GM18861 (cell line): Measurements from ENCODE around the gene GSK3A.
A peak's percentile ranks its signal among the peaks of the same experiment; 100 is the strongest.
"Not testable (repeated sequence)": the region's sequence is repeated elsewhere in the genome, so short reads cannot be mapped to it uniquely, and the experiment has no call there.

Source experiments
- ATAC-seq: cut with Tn5 transposase; IDR thresholded peaks from one replicate; pipeline ENCODE4 v1.9.1; 2021; ENCODE audit not compliant: unreplicated experiment

Gene GSK3A

DNA sequence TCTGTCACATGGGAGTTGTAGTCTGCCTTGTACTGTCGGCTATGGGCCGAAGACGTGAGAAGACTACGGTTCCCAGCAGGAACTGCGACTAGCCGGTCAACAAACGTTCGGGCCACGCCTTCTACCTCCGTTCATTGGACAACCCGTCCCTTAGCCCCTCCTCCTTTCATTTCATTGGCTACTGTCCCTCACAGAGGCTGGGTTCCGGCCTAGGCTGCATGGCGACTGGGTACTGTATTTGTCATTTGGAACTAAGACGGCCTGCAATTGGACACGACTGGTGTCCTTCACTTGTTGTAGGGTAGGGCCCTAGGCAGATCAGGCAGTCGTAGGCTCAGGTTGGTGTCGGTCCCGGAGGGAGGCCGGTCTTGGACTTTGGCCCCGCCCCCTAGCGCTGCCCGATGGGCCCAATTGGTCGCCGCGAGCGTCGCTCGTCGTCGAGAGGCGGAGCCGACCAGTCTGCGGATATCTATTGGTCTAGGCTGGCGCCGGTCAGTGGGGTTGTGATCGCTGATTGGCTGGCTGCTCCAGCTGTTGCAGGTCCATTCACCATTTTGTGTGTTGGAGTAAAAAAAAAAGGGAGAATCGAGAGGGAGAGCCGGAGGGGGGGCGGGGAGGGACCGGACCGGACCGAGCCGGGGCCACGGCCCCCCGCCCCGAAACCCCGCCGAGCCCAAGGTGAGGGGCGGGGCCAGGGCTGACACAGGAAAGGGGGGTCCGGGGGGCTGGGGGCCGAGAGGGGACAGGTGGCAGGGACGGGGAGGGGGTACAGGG is 26.5 kb upstream of the GSK3A start, which contains the start of gene CIC:
Gene CIC (plus strand): TSS at position 549 of the 774 bp plus-strand sequence. CDS start 2,532 bp downstream, outside the sequence.
- peak; percentile 68 for ATAC-seq

DNA sequence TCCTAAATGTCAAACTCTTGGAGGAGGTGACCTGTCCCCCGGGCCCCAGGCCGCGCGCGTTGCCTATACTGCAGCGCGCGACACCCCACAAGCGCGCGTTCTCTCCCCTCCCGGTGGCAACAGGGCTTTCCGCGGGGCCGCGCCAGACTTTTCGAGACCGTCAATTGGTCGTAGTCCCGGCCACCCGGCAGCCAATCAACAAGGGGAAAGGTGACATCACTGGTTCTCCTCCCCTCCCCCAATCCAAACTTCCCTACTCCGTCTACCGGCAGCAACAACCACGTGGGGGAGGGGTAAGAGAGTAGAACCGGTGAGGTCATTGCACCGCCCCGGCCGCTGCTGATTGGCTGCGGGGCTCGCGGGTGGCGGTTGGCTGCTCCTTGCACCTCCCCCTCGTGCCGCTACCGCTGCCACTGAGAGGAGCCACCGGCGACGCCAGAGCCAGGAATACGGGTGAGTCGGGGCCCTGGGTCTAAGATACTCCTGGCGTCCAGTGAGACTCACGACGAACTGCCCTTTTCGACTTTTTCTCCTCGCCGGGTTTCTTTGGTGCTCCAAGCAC is 25.8 kb upstream of the GSK3A start:
- peak; percentile 32 for ATAC-seq

DNA sequence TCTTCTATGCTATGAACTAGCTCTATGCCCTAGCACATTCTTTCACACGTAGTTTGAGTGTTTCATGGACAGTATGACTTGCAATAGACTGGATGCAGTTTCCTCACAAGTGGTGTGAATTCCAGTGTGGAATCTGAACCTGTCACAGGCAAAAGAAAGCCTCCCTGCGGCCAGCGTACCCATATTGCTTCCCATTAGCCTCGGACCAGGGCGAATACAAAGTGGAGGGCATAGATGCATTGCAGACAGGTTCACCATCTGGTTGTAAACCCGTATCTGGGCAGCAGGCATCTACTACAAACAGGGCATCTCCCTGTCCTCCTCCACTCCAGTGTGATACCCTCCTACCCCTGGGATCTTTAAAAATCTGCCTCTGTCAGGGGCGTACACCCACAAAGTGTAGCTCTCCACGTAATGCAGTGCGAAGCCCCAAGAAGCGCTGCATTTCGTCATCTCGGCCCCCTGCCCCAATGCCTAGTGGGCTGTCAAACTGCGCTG is 25.3 kb upstream of the GSK3A start:
- no peak for ATAC-seq

DNA sequence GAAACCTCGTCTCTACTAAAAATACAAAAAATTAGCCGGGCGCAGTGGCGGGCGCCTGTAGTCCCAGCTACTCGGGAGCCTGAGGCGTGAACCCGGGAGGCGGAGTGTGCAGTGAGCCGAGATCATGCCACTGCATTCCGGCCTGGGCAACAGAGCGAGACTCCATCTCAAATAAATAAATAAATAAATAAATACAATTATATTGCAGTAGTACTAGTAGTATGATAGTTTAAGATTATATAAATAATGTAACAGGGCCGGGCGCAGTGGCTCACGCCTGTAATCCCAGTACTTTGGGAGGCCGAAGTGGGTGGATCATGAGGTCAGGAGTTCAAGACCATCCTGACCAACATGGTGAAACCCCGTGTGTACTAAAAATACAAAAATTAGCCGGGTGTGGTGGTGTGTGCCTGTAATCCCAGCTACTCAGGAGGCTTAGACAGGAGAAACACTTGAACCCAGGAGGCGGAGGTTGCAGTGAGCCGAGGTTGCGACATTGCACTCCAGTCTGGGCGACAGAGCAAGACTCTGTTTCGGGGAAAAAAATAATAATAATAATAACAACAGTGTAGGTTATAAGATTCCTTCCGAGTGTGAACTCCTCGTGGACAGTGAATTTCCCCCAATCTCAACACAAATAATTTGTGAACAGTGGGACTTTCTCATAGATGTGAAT is 24.7 kb upstream of the GSK3A start:
- not testable (repeated sequence) for ATAC-seq

DNA sequence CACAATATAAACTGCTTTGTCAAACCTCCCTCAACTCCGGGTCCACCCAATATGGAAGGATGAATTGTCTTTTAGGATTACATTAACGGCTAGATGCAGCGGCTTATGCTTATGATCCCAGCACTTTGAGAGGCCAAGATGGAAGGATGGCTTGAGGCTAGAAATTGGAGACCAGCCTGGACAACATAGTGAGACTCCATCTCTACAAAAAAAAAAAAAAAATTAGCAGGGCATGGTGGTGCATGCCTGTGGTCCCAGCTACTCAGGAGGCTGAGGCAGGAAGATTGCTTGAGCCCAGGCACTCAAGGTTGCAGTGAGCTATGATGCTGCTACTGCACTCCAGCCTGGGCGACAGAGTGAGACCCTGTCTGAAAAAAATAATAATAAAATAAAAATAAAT is 23.7 kb upstream of the GSK3A start:
- not testable (repeated sequence) for ATAC-seq

DNA sequence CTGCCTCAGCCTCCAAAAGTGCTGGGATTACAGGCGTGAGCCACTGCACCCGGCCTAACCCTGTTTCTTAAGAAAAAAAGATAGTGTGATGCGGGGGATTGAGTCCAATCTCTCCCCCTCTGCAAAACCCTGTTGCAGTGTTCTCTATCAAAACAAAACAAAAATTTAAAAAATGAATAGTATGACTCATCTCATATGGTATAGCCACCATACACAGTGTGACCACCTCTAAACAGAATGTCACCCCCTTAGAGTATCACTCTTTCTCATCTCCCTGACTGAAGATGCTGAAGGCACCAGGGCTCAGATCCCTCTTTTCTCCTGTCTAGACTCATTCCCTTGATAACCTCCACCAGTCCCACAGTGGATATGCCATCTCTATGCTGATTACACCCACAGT is 19.4 kb upstream of the GSK3A start:
- ATAC-seq = no peak

DNA sequence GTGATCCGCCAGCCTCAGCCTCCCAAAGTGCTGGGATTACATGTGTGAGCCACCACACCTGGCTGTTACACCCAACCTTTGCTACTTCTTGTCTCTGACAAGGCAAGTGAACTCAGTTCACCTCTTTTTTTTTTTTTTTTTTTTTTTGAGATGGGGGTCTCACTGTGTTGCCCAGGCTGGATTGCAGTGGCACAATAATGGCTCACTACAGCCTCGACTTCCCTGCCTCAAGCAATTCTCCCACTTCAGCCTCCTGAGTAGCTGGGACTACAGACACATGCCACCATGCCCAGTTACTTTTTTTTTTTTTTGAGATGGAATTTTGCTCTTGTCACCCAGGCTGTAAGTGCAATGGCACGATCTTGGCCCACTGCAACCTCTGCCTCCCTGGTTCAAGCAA is 15.4 kb upstream of the GSK3A start:
- not testable (repeated sequence) for ATAC-seq

DNA sequence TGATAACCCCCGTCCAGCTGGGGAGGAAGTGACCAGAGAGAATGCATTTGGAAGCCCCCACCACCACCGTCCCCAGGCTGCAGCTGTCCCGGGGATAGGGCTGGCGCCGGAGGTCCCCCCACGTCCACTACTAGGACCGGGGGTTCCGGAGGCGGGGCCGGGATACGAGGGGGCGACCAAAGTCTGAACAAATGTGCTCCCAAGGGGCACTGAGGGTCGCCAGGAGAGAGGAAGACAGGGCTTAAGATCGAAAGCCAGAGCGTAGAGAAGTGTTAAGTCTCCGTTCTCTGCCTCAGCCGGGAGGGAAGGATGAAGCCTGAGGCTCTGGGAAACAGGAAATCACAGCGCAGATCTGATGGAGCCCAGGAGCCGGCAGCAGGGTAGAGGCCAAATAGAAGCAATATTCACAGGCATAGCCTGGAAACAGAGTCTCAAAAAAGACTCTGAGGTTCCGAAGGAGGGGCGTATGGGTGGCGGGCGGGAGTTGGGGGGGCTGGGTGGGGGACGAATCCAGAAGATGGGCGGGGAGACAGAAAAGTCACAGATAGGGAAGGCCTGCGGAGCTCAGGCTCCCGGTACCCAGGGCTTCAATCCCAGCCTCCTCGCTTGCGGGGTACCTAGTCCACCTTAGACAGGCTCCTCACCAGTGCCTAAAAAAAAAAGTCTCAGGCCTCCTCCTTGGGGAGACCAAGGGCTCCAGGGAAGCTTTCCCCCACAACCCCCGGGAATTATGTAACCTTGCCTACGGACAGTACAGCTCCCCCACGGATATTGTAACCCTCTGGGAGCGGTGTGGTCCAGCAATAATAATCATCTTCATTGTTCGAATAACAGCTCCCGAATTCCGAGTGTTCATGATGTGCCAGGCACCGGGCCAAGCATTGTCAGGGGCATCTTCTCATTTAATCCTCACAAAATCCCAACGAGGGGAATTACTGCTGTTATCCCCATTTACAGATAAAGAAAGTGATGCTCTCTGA is 13.7 kb upstream of the GSK3A start:
- no peak for ATAC-seq

DNA sequence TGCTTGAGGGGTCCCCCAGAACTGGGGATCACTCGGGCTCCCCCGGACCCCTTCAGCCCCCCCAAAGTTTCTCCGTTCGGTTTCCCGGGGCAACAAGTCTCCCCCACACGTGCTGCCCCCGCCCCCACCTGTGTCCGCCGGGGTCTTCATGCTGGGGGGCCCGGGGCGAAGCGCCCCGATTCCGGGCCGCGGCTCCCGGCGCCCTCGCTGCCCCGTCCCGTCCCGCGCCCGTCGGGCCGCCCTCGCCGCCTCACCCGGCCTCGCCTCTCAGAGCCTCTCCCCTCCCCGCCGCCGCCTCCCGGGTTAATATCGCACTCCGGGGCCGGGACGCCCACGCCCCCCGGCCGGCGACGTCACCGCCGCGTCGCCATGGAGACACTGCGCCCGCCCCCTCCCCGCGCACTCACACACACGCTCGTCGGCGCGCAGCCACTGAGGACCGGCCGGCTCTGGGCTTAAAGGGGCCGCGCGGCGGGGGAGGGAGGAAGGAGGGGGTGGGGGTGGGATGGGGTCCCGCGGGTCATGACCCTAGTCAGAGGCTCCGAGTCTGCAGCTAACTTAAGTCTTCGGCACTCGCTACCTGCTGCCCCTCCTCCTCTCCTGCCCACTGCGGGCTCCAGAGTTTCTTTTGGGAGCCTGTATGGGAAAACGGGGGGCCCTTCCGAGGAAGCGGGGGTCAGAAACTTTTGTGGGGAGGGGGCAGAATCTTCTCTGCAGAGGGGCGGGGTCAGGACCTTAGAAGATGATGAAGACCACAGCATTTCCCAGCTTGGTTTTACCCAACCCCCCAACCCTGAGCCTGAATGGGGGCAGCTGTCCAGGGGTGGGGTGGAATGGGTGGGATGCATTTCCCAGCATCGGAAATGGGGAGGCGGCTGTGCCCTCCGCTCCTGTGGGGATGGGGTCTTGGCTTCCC is 12.7 kb upstream of the GSK3A start, which contains the start of gene ERF:
Gene ERF (minus strand): TSS at position 279 of the 916 bp plus-strand sequence. CDS start 129 bp downstream, at position 150.
- peak; percentile 42 for ATAC-seq

DNA sequence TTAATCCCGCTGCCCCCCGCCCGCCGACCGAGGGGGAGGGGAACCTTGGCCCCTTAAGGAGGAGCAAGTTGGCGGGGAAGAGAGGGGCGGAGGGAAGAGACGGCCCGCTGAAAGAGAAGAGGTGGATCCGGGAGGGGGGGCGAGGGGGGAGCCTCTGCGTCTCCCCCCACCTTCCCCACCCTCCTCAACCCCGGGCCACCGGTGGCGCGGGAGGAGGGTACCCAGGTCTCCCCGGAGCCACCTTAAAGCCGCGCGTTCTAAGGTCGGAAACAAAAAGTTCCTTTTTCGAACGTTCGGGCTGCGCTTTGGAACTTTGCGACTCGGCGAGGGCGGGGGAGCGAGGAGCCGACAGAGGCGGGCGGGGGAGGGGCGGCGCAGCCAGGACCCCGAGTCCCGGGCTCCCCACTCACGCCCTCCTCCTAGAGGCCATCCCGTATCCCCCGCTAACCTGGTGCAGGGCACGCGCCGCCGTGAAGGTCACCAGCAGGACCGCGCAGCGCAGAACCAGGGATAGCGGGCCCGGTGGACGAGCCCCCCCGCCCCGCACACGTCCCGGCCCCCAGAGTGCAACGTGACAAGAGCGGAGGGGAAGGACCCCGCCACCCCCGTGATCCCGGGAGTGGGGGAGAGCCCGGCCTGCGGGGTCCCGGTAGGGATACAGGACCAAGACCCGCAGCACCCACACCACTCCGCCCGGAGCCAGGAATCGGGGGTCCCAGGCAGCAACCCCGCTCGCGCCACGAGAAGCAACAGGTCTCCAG is 11.9 kb upstream of the GSK3A start:
- peak; percentile 34 for ATAC-seq

DNA sequence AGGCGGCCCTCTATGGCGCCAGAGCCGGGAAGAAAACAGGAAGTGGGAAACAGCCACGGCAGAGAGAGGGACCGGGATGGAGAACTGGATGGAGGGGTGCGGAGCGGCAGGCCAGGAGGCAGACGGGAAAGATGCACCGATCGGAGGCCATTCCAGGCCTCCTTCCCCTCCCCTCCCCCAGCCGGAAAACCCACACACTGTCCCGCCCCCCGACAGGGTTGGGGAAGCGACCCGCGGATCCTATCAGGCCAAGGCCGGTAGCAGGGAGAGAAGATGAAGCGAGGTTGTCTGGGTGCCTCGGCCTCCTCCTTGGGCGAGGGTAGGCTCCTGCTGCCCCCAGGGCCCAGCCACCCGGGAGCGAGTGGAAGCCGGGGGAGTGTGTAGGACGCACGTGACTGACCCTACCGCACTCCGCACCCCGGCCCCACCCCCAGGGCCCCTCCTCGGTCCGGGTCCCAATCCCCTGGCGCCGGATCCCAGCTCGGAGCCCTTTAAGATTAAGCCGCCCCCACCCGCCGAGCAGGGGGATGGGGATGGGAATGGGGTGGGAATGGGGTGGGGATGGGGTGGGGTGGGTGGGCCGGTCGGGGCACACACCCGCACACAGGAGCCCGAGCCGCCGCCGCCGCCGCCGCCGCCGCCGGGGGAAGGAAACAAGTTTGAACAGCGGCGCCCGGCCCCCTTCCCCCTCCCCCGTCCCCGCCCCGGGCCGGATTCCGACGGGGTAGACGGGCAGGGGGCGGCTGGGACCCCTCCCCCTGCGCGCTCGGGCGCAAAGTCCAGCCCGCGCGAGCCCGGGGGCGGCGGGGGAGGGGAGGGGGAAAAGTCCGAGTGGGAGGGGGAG is 11.1 kb upstream of the GSK3A start:
- ATAC-seq = no peak

DNA sequence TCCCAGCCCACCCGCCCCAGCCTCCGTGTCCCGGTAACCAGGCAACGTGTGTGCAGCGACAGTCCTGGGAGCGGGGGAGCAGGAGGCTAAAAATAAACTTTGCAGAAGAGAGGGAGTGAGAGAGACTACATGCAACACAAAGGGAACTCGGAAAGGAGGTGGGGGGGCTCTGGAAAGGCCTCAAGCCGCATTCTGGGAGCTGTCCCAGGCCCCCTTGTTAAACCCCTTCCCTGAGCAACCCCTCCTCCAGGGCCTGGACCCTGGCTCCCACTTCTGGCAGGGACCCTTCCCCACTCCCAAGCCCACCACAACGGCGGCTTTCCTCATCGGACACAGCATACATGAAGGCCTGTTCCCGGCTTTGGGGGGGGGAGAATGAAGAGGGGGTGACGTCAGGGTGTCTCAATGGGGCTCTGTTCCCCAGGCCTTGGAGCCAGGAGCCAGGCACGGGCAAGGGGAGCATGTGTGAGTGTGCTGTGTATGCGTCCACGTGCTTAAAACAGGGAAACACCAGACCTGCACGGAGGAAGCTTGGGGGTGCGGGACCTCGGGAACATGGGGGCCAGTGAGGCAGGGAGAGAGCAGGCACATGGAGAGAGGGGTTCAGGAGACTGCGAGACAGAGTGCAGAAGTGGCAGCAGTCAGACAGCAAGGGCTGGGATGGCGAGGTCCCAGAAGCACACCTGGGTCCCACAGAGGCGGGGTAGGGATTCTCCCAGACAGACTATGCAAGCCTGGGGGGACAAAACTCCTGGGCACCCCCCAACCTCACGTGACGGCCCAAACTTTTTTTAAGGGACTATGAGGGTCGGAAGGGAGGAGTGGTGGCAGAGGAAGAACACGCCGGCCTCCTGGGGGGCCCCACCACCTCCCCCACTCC is 10.2 kb upstream of the GSK3A start:
- ATAC-seq = no peak

DNA sequence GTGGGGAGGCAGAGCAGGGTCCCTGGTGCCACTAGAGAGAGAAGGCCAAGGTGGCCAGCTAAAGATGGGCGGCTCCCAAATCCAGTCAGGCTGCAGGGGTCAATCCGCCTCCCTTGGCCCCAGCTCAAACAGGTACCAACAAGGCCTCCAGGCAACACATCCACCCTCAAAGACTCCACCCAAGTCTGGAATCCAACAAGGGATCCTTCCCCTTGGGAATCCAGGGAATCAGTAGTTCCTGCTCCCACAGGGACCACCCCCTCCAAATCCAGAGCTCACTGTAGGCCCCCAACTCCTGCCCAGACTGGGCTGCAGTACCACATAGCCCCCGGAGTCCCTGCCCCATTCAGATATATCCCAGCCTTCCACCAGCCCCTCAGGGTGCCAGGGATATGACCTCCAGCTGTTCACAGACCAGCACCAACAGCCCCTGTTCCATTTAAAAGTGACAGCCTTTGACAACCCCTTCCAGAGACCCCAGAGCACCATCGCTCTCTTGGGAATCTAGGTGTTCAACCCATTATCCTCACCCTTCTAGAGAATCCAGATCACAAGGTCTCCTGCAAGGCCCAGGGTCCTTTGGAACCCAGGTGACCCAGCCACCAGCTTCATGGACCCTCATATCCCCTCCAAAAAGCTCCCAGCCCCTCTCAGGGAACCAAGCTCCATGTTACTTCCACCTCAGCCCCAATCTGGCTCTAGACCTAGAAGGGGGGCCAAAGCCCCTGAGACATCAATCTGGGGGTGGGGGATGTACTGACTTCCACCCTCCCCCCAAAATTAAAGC is 9.4 kb upstream of the GSK3A start:
- no peak for ATAC-seq

DNA sequence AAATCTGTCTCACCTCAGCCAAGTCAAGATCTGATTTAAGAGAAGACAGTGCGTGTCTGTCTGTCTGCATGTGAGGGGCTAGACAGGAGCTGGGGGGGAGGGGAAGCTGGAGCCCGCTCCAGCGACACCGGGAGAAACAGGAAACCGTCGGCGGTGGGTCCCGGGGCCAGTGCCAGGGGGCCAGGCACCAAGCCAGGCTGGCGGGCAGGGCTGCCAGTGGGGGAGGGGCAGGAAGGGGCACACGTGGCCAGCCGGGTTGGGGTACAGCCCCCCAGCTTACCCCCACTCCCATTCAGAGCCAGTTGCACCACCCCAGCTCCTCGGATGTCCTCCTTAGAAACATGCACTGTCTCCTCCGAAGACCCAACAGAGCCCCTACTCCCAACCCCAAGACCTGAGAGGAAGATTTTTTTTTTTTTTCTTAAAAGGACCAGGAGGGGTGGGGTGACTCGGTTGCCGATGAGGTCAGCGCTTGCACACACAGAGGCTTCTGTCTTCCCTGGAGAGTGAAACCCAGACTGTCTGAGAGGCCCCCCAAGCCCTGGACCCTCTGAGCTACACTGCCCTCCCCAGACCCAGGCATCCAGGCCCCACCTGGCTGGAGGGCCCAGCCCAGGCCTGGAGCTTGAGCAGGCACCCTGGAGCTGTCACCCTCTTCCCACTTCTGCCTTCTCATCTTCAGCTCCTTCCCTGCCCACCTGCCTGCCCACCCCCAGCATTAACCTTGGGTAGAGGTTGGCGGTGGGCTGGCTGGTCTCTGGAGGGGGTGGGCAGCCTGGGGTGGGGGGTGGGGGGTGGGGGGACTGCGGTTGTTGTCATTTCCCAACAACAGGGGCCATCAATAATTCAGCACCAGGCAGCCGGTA is 8.5 kb upstream of the GSK3A start:
- ATAC-seq = no peak

DNA sequence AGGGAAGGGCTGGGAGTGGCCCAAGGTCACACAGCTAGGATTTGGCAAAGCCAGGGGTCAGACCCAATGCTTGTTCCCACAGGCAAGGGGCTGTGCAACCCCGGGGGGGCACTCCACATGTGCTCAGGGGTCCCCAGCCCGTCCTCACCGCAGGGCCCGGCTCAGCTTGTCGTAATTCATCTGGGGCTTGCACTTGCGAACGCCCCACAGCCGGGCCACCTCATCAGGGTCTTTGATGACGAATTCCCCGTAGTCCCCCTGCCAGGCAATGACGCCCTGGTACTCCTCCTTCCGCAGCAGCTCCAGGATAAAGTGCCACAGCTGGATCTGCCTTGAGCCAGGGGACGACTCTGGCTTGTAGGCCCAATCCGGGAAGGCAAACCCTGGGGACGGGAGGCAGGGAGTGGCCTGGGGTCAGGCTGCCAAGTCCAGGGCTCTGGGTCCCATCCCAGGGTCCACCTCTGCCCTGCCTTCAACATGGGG is 7.8 kb upstream of the GSK3A start:
- ATAC-seq = no peak
